Fibroblast of villous mesenchyme (primary cell): ENCODE results near the gene GBX1. TPM values are rescaled to one million over a fixed set of nuclear protein-coding genes. Genes with fewer than 3 reads are reported as not detected.
A peak's percentile ranks its signal among the peaks of the same experiment; 100 is the strongest.

Experiments
- DNase-seq: peaks from one replicate; pipeline ENCODE4 v3.0.0-alpha.2; 2010; ENCODE audit warnings: low read depth
- H3K4me3 ChIP-seq: 2 replicates; pipeline ENCODE4 v1.5.1; 2011; ENCODE audit warnings: low read depth, mild to moderate bottlenecking, low read length
- CTCF ChIP-seq: IDR thresholded peaks from 2 replicates; pipeline ENCODE4 v1.5.1; 2012; ENCODE audit warnings: low read depth, mild to moderate bottlenecking, low read length; ENCODE audit not compliant: insufficient read depth
- total RNA-seq: library from RNA; depleted of rRNA; stranded (reverse); fragments of >200 nt; gene quantifications from 2 replicates; pipeline ENCODE4 v1.2.3, GENCODE V29; 2012

The GBX1 gene
- not detected in 2 replicates for total RNA-seq

- DNase-seq, result peak; percentile 5
- TF ChIP-seq CTCF, result no peak
- H3K4me3 ChIP-seq, result peak within 1 kb of the TSS; percentile 33
These were observed at the start of gene GBX1 for GRCh38 chr7:151167197-151167961. Gene GBX1 (minus strand): TSS chr7:151167694. CDS start chr7:151167548, 146 bp downstream.

- H3K4me3 ChIP-seq, result no peak overlapping the region
- DNase-seq, result no peak
- no peak for TF ChIP-seq CTCF
These were observed 47.9 kb upstream of the GBX1 start for GRCh38 chr7:151215396-151215795.

- no peak for TF ChIP-seq CTCF
- no peak for DNase-seq
- H3K4me3 ChIP-seq, result no peak overlapping the region
These were observed 46.3 kb upstream of the GBX1 start for GRCh38 chr7:151213826-151214225.

- no peak for DNase-seq
- no peak for TF ChIP-seq CTCF
- H3K4me3 ChIP-seq, result no peak overlapping the region
These were observed 45.1 kb upstream of the GBX1 start for GRCh38 chr7:151212626-151213025.

GRCh38 chr7:151211155-151211772, 43.8 kb upstream of the GBX1 start:
- no peak overlapping the region for H3K4me3 ChIP-seq
- no peak for DNase-seq
- TF ChIP-seq CTCF, result no peak

GRCh38 chr7:151210087-151210854, 42.8 kb upstream of the GBX1 start, which contains the start of gene H2BK1:
Gene H2BK1 (minus strand): TSS chr7:151210488. CDS start chr7:151210318, 170 bp downstream.
- H3K4me3 ChIP-seq, result no peak within 1 kb of the TSS
- no peak for TF ChIP-seq CTCF
- no peak for DNase-seq
